ENCODE results near the gene SLC25A5. TPM values are rescaled to one million over a fixed set of nuclear protein-coding genes. Genes with fewer than 3 reads are reported as not detected.

The SLC25A5 gene
- total RNA-seq: 100 to 1,000 TPM; 226 to 449 (median 361) TPM

DNA sequence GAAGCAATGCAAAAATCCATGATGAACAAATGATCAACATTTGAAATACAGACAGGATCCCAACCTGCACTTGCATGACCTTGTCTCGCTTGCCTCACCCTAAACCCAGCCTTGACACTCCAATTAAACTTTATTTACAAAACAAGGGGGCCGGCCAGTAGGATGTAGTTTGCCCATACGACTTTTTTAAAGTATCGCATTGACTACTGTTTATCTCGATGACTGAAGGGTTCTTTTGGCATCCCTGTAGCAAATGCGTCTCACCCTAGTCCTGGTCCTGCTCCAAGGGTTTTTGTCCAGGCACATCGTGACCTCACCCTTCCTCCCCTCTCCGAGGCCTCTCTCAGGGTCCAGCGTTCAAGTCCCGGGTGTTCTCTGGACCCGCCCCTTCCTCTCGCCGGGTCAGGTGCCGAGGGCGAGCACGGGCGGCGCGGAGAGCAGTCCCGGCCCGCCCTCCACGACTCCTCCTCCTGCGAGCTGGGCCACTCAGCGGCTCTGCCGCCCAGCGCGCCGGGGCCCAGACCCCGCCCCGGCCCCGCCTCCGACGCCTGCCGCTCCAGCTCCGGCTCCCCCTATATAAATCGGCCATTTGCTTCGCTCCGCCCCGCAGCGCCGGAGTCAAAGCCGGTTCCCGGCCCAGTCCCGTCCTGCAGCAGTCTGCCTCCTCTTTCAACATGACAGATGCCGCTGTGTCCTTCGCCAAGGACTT, at the start of gene SLC25A5:
TSS of gene SLC25A5 (plus strand) at position 603 of the 709 bp plus-strand sequence. CDS start at position 675, 72 bp downstream.
- intact Hi-C loops (cut with DNase I; ENCODE audit: low total_unique reads): no loop called here
- DNase-seq (ENCODE audit: low spot score in 2 of 2): peak; percentile 69 to 95
- WGBS, 2 donors: 16 to 50% methylated on average over 8 to 25 of the region's 46 CpGs
- TF ChIP-seq POLR2A (IDR thresholded peaks at IDR 0.05): peak in 1 of 2 donors; percentile 35
- TF ChIP-seq, protein P1, sequence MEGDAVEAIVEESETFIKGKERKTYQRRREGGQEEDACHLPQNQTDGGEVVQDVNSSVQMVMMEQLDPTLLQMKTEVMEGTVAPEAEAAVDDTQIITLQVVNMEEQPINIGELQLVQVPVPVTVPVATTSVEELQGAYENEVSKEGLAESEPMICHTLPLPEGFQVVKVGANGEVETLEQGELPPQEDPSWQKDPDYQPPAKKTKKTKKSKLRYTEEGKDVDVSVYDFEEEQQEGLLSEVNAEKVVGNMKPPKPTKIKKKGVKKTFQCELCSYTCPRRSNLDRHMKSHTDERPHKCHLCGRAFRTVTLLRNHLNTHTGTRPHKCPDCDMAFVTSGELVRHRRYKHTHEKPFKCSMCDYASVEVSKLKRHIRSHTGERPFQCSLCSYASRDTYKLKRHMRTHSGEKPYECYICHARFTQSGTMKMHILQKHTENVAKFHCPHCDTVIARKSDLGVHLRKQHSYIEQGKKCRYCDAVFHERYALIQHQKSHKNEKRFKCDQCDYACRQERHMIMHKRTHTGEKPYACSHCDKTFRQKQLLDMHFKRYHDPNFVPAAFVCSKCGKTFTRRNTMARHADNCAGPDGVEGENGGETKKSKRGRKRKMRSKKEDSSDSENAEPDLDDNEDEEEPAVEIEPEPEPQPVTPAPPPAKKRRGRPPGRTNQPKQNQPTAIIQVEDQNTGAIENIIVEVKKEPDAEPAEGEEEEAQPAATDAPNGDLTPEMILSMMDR (IDR thresholded peaks at IDR 0.05): no peak
- peak within 1 kb of the TSS; percentile 88 for H3K4me3 ChIP-seq (ENCODE audit: low read depth, poor library complexity, severe bottlenecking)

DNA sequence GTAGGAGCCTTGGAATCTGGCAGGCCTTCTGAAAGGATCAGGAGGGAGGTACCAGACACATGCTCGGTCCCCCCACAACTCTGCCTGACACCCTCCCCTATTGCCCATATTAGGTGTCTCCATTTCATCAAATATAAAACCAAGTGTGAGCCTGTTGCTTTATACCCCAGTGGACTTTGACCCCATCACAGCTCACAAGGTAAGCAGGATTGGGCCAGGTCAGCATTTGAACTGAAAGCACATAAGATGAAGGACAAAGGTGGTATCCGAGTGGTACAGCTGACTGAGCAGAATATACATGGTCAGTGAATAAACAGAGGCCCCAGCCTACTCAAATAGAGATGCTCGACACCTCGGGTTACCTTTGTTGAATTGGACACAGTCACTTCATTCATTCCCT, 49.1 kb upstream of the SLC25A5 start:
- no peak for DNase-seq (ENCODE audit: low spot score in 2 of 2)
- H3K4me3 ChIP-seq (ENCODE audit: low read depth, poor library complexity, severe bottlenecking): no peak overlapping the region
- TF ChIP-seq, protein P1 (IDR thresholded peaks at IDR 0.05): no peak
- no peak for TF ChIP-seq POLR2A (IDR thresholded peaks at IDR 0.05)
- intact Hi-C loops (cut with DNase I; ENCODE audit: low total_unique reads): no loop called here
- 81 to 91% methylated on average over 4 of the region's 4 CpGs for WGBS, 2 donors

DNA sequence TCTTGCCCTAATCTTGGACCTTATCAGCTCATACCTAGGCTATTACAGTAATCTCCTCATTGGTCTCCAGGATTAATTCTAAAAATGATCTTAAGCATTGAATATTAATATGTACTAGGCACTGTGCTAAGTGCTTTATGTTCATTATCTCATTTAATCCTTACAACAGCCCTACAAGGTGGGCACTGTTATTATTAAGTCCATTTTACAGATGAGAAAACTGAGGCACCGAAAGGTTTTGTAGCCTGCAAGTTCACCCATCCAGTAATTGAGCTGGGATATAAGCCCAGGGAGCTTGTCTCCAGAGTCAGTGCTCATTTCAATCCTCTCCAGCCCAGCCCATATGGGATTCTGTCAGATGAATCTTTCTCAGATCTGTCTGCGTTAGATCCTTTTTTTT, 48.3 kb upstream of the SLC25A5 start:
- no peak for DNase-seq (ENCODE audit: low spot score in 2 of 2)
- 75 to 98% methylated on average over 2 of the region's 2 CpGs for WGBS, 2 donors
- no peak for TF ChIP-seq POLR2A (IDR thresholded peaks at IDR 0.05)
- TF ChIP-seq, protein P1 (IDR thresholded peaks at IDR 0.05): no peak
- no peak overlapping the region for H3K4me3 ChIP-seq (ENCODE audit: low read depth, poor library complexity, severe bottlenecking)
- intact Hi-C loops (cut with DNase I; ENCODE audit: low total_unique reads): no loop called here

DNA sequence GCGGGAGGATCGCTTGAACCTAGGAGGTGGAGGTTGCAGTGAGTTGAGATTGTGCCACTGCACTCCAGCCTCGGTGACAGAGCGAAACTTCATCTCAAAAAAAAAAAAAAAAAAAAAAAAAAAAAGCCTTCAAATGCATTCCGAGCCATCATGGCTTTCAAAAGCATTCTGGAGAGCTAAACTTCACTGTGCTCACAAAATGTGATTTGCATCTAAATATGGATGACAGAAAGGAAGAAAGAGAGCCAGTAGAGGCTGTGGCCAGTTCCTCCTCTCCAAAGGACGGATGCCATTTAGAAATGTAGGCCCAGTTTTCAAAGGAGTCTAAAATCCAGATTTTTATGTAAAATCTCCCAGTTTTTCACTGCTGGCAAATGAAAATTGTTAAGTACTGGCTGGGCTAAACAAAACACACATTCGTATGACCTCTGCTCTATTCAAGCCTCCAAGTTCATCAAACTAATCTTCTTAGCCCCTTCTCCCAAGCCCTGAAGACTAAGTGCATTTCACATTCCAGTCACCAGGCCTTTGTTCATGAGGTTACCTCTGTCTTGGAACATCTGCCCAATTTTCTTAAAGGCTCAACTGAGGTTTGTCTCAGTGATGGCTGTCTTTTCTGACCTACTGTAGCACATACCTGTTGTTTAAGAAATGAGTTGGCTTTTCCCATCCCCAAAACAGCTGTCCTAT, 47.1 kb upstream of the SLC25A5 start:
- DNase-seq (ENCODE audit: low spot score in 2 of 2): no peak
- intact Hi-C loops (cut with DNase I; ENCODE audit: low total_unique reads): no loop called here
- WGBS, 2 donors: 83 to 97% methylated on average over 7 of the region's 7 CpGs
- H3K4me3 ChIP-seq (ENCODE audit: low read depth, poor library complexity, severe bottlenecking): no peak overlapping the region
- TF ChIP-seq, protein P1 (IDR thresholded peaks at IDR 0.05): no peak
- no peak for TF ChIP-seq POLR2A (IDR thresholded peaks at IDR 0.05)

DNA sequence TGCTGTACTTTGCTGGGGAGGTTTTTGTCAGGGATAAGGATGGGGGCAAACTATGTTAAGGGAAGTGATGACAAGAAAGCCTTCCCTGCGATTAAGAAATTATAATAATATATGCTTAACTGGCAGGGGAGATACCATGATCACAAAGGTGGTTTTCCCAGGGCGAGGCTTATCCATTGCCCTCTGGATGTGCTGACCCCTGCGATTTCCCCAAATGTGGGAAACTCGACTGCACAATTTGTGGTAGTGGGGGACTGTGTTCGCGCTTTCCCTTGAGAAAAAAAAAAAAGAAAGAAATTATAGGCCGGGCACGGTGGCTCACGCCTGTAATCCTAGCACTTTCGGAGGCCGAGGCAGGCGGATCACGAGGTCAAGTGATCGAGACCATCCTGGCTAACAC, 44.6 kb upstream of the SLC25A5 start:
- H3K4me3 ChIP-seq (ENCODE audit: low read depth, poor library complexity, severe bottlenecking): no peak overlapping the region
- TF ChIP-seq, protein P1 (IDR thresholded peaks at IDR 0.05): no peak
- no peak for TF ChIP-seq POLR2A (IDR thresholded peaks at IDR 0.05)
- intact Hi-C loops (cut with DNase I; ENCODE audit: low total_unique reads): no loop called here
- WGBS, 2 donors: 91 to 95% methylated on average over 11 to 14 of the region's 14 CpGs
- no peak for DNase-seq (ENCODE audit: low spot score in 2 of 2)

All from lower leg skin (tissue), 4 donors.